Lung (tissue), 12 donors: ENCODE data around the gene ARID1B. TPM values are rescaled to one million over a fixed set of nuclear protein-coding genes. Genes with fewer than 3 reads are reported as not detected.

ENCODE experiments used
- ATAC-seq: fragments of 200-7000 bp; cut with Tn5 transposase; one replicate; pipeline ENCODE4 v1.9.1; 2020; ENCODE audit warnings: moderate number of reproducible peaks; ENCODE audit not compliant: insufficient read depth, low FRiP score
- DNase-seq, 3 donors: peaks; one replicate each; pipeline ENCODE4 v3.0.0-alpha.2; 2013 to 2017
- H3K27ac ChIP-seq, 2 donors: one replicate each; pipeline ENCODE4 v1.5.1; 2013; ENCODE audit warnings: mild to moderate bottlenecking in 2 of 2, moderate library complexity in 2 of 2, control low read depth in 1 of 2, inconsistent platforms in 1 of 2, low read depth in 1 of 2, low read length in 1 of 2
- H3K27me3 ChIP-seq, 3 donors: one replicate each; pipeline ENCODE4 v1.5.1; 2013; ENCODE audit warnings: low read length in 2 of 3; ENCODE audit not compliant: control insufficient read depth in 3 of 3, insufficient read depth in 3 of 3
- H3K36me3 ChIP-seq, 4 donors: one replicate each; pipeline ENCODE4 v1.5.1; 2013; ENCODE audit warnings: low read length in 4 of 4, mild to moderate bottlenecking in 1 of 4, moderate library complexity in 1 of 4; ENCODE audit not compliant: control insufficient read depth in 4 of 4, insufficient read depth in 4 of 4
- H3K4me1 ChIP-seq, 5 donors: one replicate each; pipeline ENCODE4 v1.5.1; 2013; ENCODE audit warnings: low read length in 5 of 5, mild to moderate bottlenecking in 2 of 5, moderate library complexity in 1 of 5; ENCODE audit not compliant: control insufficient read depth in 5 of 5, insufficient read depth in 5 of 5
- H3K4me3 ChIP-seq: one replicate; pipeline ENCODE4 v1.5.1; 2013; ENCODE audit warnings: mild to moderate bottlenecking, control low read depth, moderate library complexity
- H3K9ac ChIP-seq, 2 donors: one replicate each; pipeline ENCODE4 v1.5.1; 2013; ENCODE audit warnings: low read length in 2 of 2, control low read depth in 1 of 2; ENCODE audit not compliant: insufficient read depth in 1 of 2
- H3K9me3 ChIP-seq, 4 donors: one replicate each; pipeline ENCODE4 v1.5.1; 2013; ENCODE audit warnings: low read length in 3 of 4, mild to moderate bottlenecking in 1 of 4, moderate library complexity in 1 of 4; ENCODE audit not compliant: control insufficient read depth in 4 of 4, insufficient read depth in 3 of 4
- CTCF ChIP-seq: IDR thresholded peaks from 2 replicates; pipeline ENCODE4 v1.5.1; 2012; ENCODE audit warnings: mild to moderate bottlenecking; ENCODE audit errors: control extremely low read depth, extremely low read depth
- WGBS, 2 donors: extraction: QIAGEN DNeasy Blood & Tissue Kit; methylation state at CpG; one replicate each; pipeline ENCODE4 v1.1.7; 2013; 5-methylcytosine and 5-hydroxymethylcytosine counted together
- polyA plus RNA-seq, 2 donors: library from polyadenylated mRNA; stranded (reverse); fragments of 200-250 nt; gene quantifications; one replicate each; pipeline ENCODE4 v1.2.1, GENCODE V29; 2013
- total RNA-seq, 2 donors: library from RNA; depleted of rRNA in 1 of 2; stranded (reverse); fragments of >200 nt in 1 of 2; gene quantifications; one replicate each; pipeline ENCODE4 v1.2.1, GENCODE V29; 2014 to 2021
- donor health status: control.
- donor health status: control.
- donor health status: Bipolar disorder and iron deficiency.
- donor health status: healthy.
- donor health status: DM: yes; HTN: yes; CAD: no.

Gene ARID1B
- total and polyA plus RNA-seq, 4 donors, result 10.5 to 239 (median 50.9) TPM

DNA sequence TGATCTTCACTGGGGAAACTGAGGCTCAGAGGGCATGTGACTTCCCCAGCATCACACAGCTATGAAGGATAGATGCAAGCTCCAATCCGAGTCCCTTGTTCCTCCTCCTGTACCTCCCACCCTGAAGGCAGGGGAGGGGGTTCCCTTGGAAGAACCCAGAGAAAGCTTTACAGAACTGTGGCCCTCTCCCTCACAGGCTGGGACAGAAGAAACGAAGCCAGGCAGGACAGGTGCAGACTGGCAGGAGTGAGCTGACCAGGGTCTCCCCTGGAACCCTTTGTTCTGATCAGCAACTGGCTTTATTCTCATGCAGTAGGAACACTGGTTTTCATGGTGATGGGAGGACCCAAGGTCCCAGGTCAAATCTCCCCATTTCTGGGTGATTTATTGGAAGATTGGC, 456.0 kb downstream of the ARID1B start:
- no peaks in the 10 kb centered on the region for H3K36me3 ChIP-seq
- H3K4me1 ChIP-seq, result peaks cover 0 to 22% (median 2%) of the 10 kb centered on the region in 5 donors
- H3K4me3 ChIP-seq, result no peak overlapping the region
- no peak for TF ChIP-seq CTCF
- WGBS, 2 donors, result 83 to 89% methylated on average over 2 of the region's 2 CpGs
- no peak overlapping the region for H3K9ac ChIP-seq
- no peaks in the 10 kb centered on the region for H3K9me3 ChIP-seq
- H3K27ac ChIP-seq, result no peak overlapping the region
- DNase-seq (no peak), ATAC-seq (no peak)
- H3K27me3 ChIP-seq, result peaks cover 0 to 25% (median 21%) of the 10 kb centered on the region in 3 donors

DNA sequence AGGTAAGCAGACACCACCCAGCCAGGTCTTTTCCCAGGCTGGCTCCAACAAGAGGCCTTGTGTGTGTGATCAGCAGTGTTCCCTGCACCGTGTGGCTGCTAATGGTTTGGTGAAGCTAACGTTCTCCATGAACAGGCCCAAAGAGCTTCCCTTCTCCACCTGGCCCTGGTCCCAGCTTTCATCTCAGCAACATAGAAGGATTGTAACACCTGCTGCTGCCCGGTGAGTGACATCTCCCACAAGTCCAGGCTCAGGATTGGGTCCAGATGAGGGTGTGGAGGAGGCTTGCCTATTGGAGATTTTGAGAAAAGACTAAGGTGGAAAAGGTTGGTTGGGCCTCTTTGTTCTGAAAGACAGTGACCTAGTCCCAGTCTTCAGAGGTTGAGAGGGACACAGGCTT, 456.5 kb downstream of the ARID1B start:
- Histone ChIP-seq H3K4me3 (no peak overlapping the region), H3K27me3 (peaks cover 0 to 30% (median 21%) of the 10 kb centered on the region in 3 donors), H3K36me3 (no peaks in the 10 kb centered on the region), H3K27ac (no peak overlapping the region), H3K4me1 (peaks cover 0 to 22% (median 2%) of the 10 kb centered on the region in 5 donors), H3K9me3 (no peaks in the 10 kb centered on the region), H3K9ac (no peak overlapping the region)
- no peak for DNase-seq
- 92 to 94% methylated on average over 3 of the region's 3 CpGs for WGBS, 2 donors
- no peak for TF ChIP-seq CTCF
- ATAC-seq, result no peak

DNA sequence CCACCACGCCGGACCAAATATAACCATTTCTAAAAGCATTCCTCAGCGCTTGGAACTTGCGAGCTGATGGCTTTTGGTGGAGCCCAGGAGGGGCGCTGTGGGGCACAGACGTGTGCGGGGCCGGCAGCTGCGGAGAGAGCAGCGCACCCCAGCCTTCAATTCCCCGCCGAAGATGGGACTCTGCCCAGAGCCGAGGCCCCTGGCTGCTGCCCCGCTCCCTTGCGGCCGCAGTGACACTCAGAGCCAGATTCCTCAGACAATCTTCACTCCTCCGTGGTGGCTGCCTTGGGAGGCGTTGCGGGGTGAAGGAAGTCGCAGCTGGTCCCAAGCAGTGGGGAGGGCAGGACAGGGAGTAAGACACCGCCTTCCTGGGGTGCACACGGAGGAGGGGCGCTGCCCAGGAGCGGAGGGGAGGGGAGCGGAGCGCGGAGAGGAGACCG, 458.4 kb downstream of the ARID1B start:
- Histone ChIP-seq H3K4me3 (no peak overlapping the region), H3K4me1 (peaks cover 0 to 28% (median 2%) of the 10 kb centered on the region in 5 donors), H3K36me3 (no peaks in the 10 kb centered on the region), H3K27me3 (peaks cover 0 to 33% (median 21%) of the 10 kb centered on the region in 3 donors), H3K9me3 (no peaks in the 10 kb centered on the region), H3K27ac (peak overlapping the region in 1 of 2 donors; percentile 6), H3K9ac (no peak overlapping the region)
- DNase-seq (peak; percentile 73 to 82 (median 80)), ATAC-seq (peak; percentile 49)
- 1% methylated on average over 27 to 28 of the region's 28 CpGs for WGBS, 2 donors
- TF ChIP-seq CTCF, result peak; percentile 30
